GM12878 (cell line): ENCODE data around the gene GPC5. TPM values are rescaled to one million over a fixed set of nuclear protein-coding genes. Genes with fewer than 3 reads are reported as not detected.

Source experiments
- ATAC-seq: fragments of 200-7000 bp; cut with Tn5 transposase; 3 replicates; pipeline ENCODE4 v1.9.1; 2020; ENCODE audit warnings: mild to moderate bottlenecking, moderate library complexity
- BruUV-seq: library from RNA; stranded (reverse); fragments of 400-500 nt; replicated peaks from 2 replicates; lab custom pipeline; 2021; lab: Mats Ljungman, UMichigan
- CTCF ChIA-PET: fragments of 300-600 bp; sonication (Branson Sonifier 250); formaldehyde crosslinking; extraction: SDS; loops from one replicate; lab custom pipeline; 2021; ENCODE audit warnings: inconsistent platforms; lab: Yijun Ruan, JAX
- POLR2A ChIA-PET: fragments of 350-600 bp; formaldehyde crosslinking; extraction: SDS; loops from one replicate; lab custom pipeline; 2021; ENCODE audit warnings: inconsistent platforms; lab: Charles Lee
- RAD21 ChIA-PET: fragments of 300-600 bp; sonication (Branson Sonifier 250); formaldehyde crosslinking; loops from one replicate; lab custom pipeline; 2023; ENCODE audit warnings: antibody characterized with exemption; ENCODE audit not compliant: unreplicated experiment; lab: Charles Lee
- SMC1A ChIA-PET: fragments of 300-600 bp; sonication (Branson Sonifier 250); formaldehyde crosslinking; loops from one replicate; lab custom pipeline; 2023; ENCODE audit not compliant: unreplicated experiment, uncharacterized antibody; lab: Charles Lee
- DNase-seq: peaks from one replicate; pipeline ENCODE4 v3.0.0-alpha.2; 2011; ENCODE audit warnings: low read depth, low spot score
- FAIRE-seq: peaks from 3 replicates; lab custom pipeline; 2011; peaks lifted over from hg19 to GRCh38; lab: Jason Lieb, UNC
- H2AFZ ChIP-seq: 2 replicates; pipeline ENCODE4 v1.6.0; 2011; ENCODE audit warnings: low read depth, low read length, control low read depth; ENCODE audit not compliant: control insufficient read depth
- H3K27ac ChIP-seq: 2 replicates; pipeline ENCODE4 v1.5.1; 2011; ENCODE audit warnings: control low read depth; ENCODE audit not compliant: control insufficient read depth, insufficient read depth
- H3K27me3 ChIP-seq, 2 experiments: replicated peaks in 1 of 2; 2 replicates each; pipeline versions ENCODE4 v1.6.0 to v1.6.1; 2011; ENCODE audit warnings: low read length in 1 of 2; ENCODE audit not compliant: control insufficient read depth in 2 of 2, insufficient read depth in 2 of 2
- H3K36me3 ChIP-seq, 2 experiments: 2 replicates each; pipeline ENCODE4 v1.5.1; 2011; ENCODE audit warnings: low read length in 1 of 2; ENCODE audit not compliant: control insufficient read depth in 2 of 2, insufficient read depth in 2 of 2
- H3K4me1 ChIP-seq: 2 replicates; pipeline ENCODE4 v1.6.1; 2011; ENCODE audit warnings: mild to moderate bottlenecking, low read length, moderate library complexity, mixed read lengths; ENCODE audit not compliant: control insufficient read depth, insufficient read depth
- H3K4me2 ChIP-seq: 2 replicates; pipeline ENCODE4 v1.6.0; 2011; ENCODE audit warnings: control low read depth; ENCODE audit not compliant: control insufficient read depth, insufficient read depth
- H3K4me3 ChIP-seq: fragments of 200-600 bp; sonication (generic); 2 replicates; pipeline ENCODE4 v1.5.1; 2016
- H3K79me2 ChIP-seq: 2 replicates; pipeline ENCODE4 v1.6.0; 2011; ENCODE audit warnings: low read length; ENCODE audit not compliant: control insufficient read depth, insufficient read depth
- H3K9ac ChIP-seq: 2 replicates; pipeline ENCODE4 v1.8.0; 2011; ENCODE audit warnings: low read length, control low read depth, mixed read lengths; ENCODE audit not compliant: control insufficient read depth, insufficient read depth
- H3K9me3 ChIP-seq: replicated peaks from 3 replicates; pipeline ENCODE4 v1.5.1; 2011; ENCODE audit warnings: mild to moderate bottlenecking, low read length; ENCODE audit not compliant: control insufficient read depth, insufficient read depth
- H4K20me1 ChIP-seq: 2 replicates; pipeline ENCODE4 v1.6.0; 2011; ENCODE audit not compliant: control insufficient read depth, insufficient read depth
- BMI1 ChIP-seq: fragments of 450-650 bp; IDR thresholded peaks from 2 replicates; pipeline ENCODE4 v1.6.1; 2016; ENCODE audit warnings: mild to moderate bottlenecking, moderate library complexity, borderline replicate concordance
- E2F4 ChIP-seq: IDR thresholded peaks from 2 replicates; pipeline ENCODE4 v1.6.1; 2012; ENCODE audit warnings: low read depth, low read length, improper control_type of control experiment
- ELK1 ChIP-seq: IDR thresholded peaks from 2 replicates; pipeline ENCODE4 v1.6.1; 2012; ENCODE audit warnings: low read depth, low read length, improper control_type of control experiment
- ETV6 ChIP-seq, 2 experiments: fragments of 450-650 bp in 1 of 2; IDR thresholded peaks in 1 of 2; conservative IDR thresholded peaks in 1 of 2; 2 replicates each; pipeline ENCODE4 v1.6.1; 2014; ENCODE audit warnings: antibody characterized with exemption in 1 of 2, borderline replicate concordance in 1 of 2, low read depth in 1 of 2, mild to moderate bottlenecking in 1 of 2, moderate library complexity in 1 of 2
- HDAC2 ChIP-seq: fragments of 200-600 bp; sonication (generic); IDR thresholded peaks from 2 replicates; pipeline ENCODE4 v1.6.1; 2017
- MLLT1 ChIP-seq: fragments of 450-650 bp; IDR thresholded peaks from 2 replicates; pipeline ENCODE4 v1.6.1; 2016; ENCODE audit warnings: mild to moderate bottlenecking
- WGBS: methylation state at CpG from one replicate; pipeline ENCODE4 v1.1.6; 2016; ENCODE audit warnings: low lambda C conversion rate; ENCODE audit not compliant: insufficient replicate concordance, insufficient coverage; ENCODE audit errors: missing lambda C conversion rate; 5-methylcytosine and 5-hydroxymethylcytosine counted together
- in situ Hi-C: fragments of 300-500 bp; cut with MboI; formaldehyde crosslinking; loops from 9 replicates; pipeline ENCODE4 v1.14.3; 2018; ENCODE audit warnings: mixed read lengths
- intact Hi-C: fragments of 100-400 bp; cut with micrococcal nuclease; formaldehyde crosslinking; loops from one replicate; pipeline ENCODE4 v1.14.2; 2022; ENCODE audit not compliant: unreplicated experiment
- polyA plus RNA-seq, 11 experiments: library from polyadenylated mRNA; depleted of rRNA in 4 of 11; unstranded in 6 of 11; stranded (reverse) in 5 of 11; fragments of >200 nt; fragmentation: Nextera tagmentation in 4 of 11; fragmentation: Illumina TruSeq in 1 of 11; extraction: Ambion mirVana in 4 of 11; extraction: Trizol in 1 of 11; gene quantifications; 1 replicate in 1 of 11; 2 replicates in 10 of 11; pipeline versions ENCODE4 v1.2.1 to v1.2.3, GENCODE V29; 2011 to 2016; ENCODE audit warnings: inconsistent platforms in 2 of 11, missing spikeins in 2 of 11, low read depth in 1 of 11
- total RNA-seq, 4 experiments: library from RNA; depleted of rRNA in 3 of 4; stranded (reverse); fragments of >200 nt in 3 of 4; fragmentation: Illumina TruSeq in 1 of 4; extraction: Trizol in 1 of 4; gene quantifications; 2 replicates each; pipeline versions ENCODE4 v1.2.1 to v1.2.3, GENCODE V29; 2013 to 2021

The GPC5 gene
- total and polyA plus RNA-seq, 10 of the 15 experiments (the other 5 are each of a cell fraction or from before 2014, with no cell fraction given), result 0.05 to 0.87 (median 0.44) TPM; not detected in 1

GRCh38 chr13:92259523-92259922 is 861.1 kb downstream of the GPC5 start (continued):
- no peak for TF ChIP-seq ETV6 (conservative IDR thresholded peaks at IDR 0.05 in 1 of 2, IDR thresholded peaks at IDR 0.05 in 1 of 2; ENCODE audit: borderline replicate concordance in 1 of 2, low read depth in 1 of 2)
- no peak for TF ChIP-seq E2F4
- TF ChIP-seq BMI1, result no peak

GRCh38 chr13:92260363-92260762 is 861.9 kb downstream of the GPC5 start:
- FAIRE-seq (no peak), ATAC-seq (no peak), DNase-seq (no peak)
- Histone ChIP-seq H3K36me3 (no peaks in the 10 kb centered on the region), H4K20me1 (no peaks in the 10 kb centered on the region), H3K4me1 (no peaks in the 10 kb centered on the region), H3K4me3 (no peak overlapping the region), H3K9me3 (no peaks in the 10 kb centered on the region), H3K79me2 (no peaks in the 10 kb centered on the region), H2AFZ (no peak overlapping the region), H3K9ac (no peak overlapping the region), H3K27ac (no peak overlapping the region), H3K4me2 (no peak overlapping the region), H3K27me3 (no peaks in the 10 kb centered on the region)
- BruUV-seq, result no TSS peak
- in situ Hi-C loops, result no loop called here
- TF ChIP-seq HDAC2, result no peak
- TF ChIP-seq MLLT1, result peak; percentile 34; the same call in 1 of the 2 replicates
- no peak for TF ChIP-seq ELK1
- WGBS, result 29% methylated on average over 6 of the region's 6 CpGs
- intact Hi-C loops, result no loop called here
- POLR2A ChIA-PET, result no interaction called here
- CTCF ChIA-PET, result interaction anchor here (1.1 to 1.2 kb wide), 2 partner anchors 13 to 14 kb away, joined by 3 to 4 read pairs; no protein-coding TSS in a partner anchor
- RAD21 ChIA-PET, result no interaction called here
- SMC1A ChIA-PET, result interaction anchor here (1.4 kb wide), 1 partner anchor 14 kb away, joined by 3 read pairs; no protein-coding TSS in a partner anchor
